ENCODE measurements around the gene GALNT16. TPM values are rescaled to one million over a fixed set of nuclear protein-coding genes. Genes with fewer than 3 reads are reported as not detected.

Gene GALNT16
- total and polyA plus RNA-seq, 2 of the 8 experiments (the other 6 are each of a cell fraction or from before 2014, with no cell fraction given): 5.4 to 6.3 TPM

DNA sequence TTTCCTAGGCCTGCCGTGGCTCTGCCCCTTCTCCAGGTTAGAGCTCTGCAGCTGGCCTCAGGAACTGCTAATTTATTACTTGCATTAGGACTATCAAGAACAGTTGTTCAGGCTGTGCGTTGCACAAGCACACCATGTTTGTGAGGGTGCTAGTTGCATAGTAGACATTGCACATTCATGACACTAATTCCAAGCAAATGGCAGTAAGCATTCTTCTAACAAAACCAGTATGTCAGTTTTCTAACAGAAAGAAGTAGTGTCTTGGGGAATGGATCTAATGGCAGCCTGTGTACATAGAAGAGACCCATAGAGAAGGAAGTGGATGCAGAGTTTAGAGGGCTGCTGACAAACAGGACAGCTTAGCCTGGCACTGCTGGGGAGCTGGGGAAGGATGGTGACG, 84.2 kb downstream of the GALNT16 start:
- no peak for TF ChIP-seq BRCA1 (IDR thresholded peaks at IDR 0.05; ENCODE audit: low read depth, low read length)
- TF ChIP-seq GTF2F1 (IDR thresholded peaks at IDR 0.05; ENCODE audit: borderline replicate concordance, low read depth, low read length): no peak
- TF ChIP-seq, protein P1, sequence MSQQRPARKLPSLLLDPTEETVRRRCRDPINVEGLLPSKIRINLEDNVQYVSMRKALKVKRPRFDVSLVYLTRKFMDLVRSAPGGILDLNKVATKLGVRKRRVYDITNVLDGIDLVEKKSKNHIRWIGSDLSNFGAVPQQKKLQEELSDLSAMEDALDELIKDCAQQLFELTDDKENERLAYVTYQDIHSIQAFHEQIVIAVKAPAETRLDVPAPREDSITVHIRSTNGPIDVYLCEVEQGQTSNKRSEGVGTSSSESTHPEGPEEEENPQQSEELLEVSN (IDR thresholded peaks at IDR 0.05): no peak
- no peak for TF ChIP-seq HDAC6 (IDR thresholded peaks at IDR 0.05; ENCODE audit: low read depth, low read length)
- Histone ChIP-seq H4K20me1 (replicated peaks in 1 of 2; ENCODE audit: control insufficient read depth in 1 of 2, insufficient read depth in 2 of 2, low read length in 2 of 2) (peaks cover 0 to 3% of the 10 kb centered on the region in 2 experiments), H3K4me2 (ENCODE audit: insufficient read depth in 1 of 2, low read depth in 2 of 2, low read length in 2 of 2) (no peak overlapping the region), H3K4ac (replicated peaks; ENCODE audit: insufficient read length, low read depth, low read length) (no peak overlapping the region), H3K9me3 (ENCODE audit: insufficient read depth in 2 of 2, low read depth in 1 of 2, low read length in 1 of 2) (no peaks in the 10 kb centered on the region), H3K79me1 (ENCODE audit: low read depth, low read length) (no peaks in the 10 kb centered on the region), H2AK5ac (ENCODE audit: low read depth, low read length) (no peak overlapping the region), H2BK5ac (ENCODE audit: low read depth, low read length) (no peak overlapping the region), H3K36me3 (ENCODE audit: control insufficient read depth in 2 of 4, insufficient read depth in 4 of 4, low read length in 3 of 4) (no peaks in the 10 kb centered on the region), H4K5ac (ENCODE audit: insufficient read length, low read depth, low read length) (no peak overlapping the region), H3K14ac (ENCODE audit: insufficient read length) (no peak overlapping the region), H3K79me2 (ENCODE audit: control insufficient read depth in 1 of 2, insufficient read depth in 2 of 2, low read length in 2 of 2) (no peaks in the 10 kb centered on the region), H3K27me3 (replicated peaks in 1 of 4; ENCODE audit: control insufficient read depth in 3 of 4, extremely low read depth in 1 of 4, insufficient read depth in 3 of 4, low read length in 3 of 4) (no peaks in the 10 kb centered on the region), H3K4me1 (replicated peaks in 1 of 4; ENCODE audit: control insufficient read depth in 3 of 4, insufficient read depth in 4 of 4, low read length in 3 of 4) (no peaks in the 10 kb centered on the region; a peak in 1 of 7 replicates), H4K91ac (replicated peaks; ENCODE audit: insufficient read length, low read length) (no peak overlapping the region), H3K9ac (replicated peaks in 1 of 4; ENCODE audit: extremely low read depth in 1 of 4, low read depth in 3 of 4, low read length in 3 of 4) (no peak overlapping the region), H2BK20ac (ENCODE audit: low read length) (no peak overlapping the region), H4K8ac (ENCODE audit: extremely low read depth, insufficient read depth, low read length) (no peak overlapping the region; the same call in 1 of the 2 replicates), H3K4me3 (ENCODE audit: extremely low read depth in 1 of 4, insufficient read depth in 2 of 4, low read depth in 3 of 4, low read length in 4 of 4) (no peak overlapping the region), H3K18ac (ENCODE audit: extremely low read depth, low read length) (no peak overlapping the region), H3K23ac (ENCODE audit: insufficient read length) (no peak overlapping the region), H2BK15ac (ENCODE audit: low read length) (no peak overlapping the region), H2AFZ (ENCODE audit: low read length) (no peak overlapping the region), H3K56ac (replicated peaks; ENCODE audit: insufficient read length, low read depth, low read length) (no peak overlapping the region), H3K23me2 (ENCODE audit: low read depth, low read length) (no peaks in the 10 kb centered on the region), H2BK120ac (replicated peaks; ENCODE audit: low read depth, low read length) (no peak overlapping the region), H2BK12ac (ENCODE audit: low read depth, low read length) (no peak overlapping the region), H3K27ac (ENCODE audit: low read depth, low read length) (no peak overlapping the region)
- ChIA-PET CTCF (ENCODE audit: partially characterized antibody) (interaction anchor here (0.6 to 10.1 kb wide), 13 partner anchors 11 to 103 kb away, joined by 3 to 140 read pairs (median 6); partner anchors contain the start of gene GALNT16), POLR2A (ENCODE audit: partially characterized antibody) (interaction anchor here (1.0 to 2.6 kb wide), 2 partner anchors 10 to 55 kb away, joined by 3 to 5 read pairs; partner anchors contain the start of gene SLC39A9)
- 89% methylated on average over 3 of the region's 3 CpGs; no CpG with 5 or more reads in 1 of the 2 experiments for WGBS, 2 experiments (ENCODE audit: extremely low coverage in 1 of 2, insufficient coverage in 1 of 2, insufficient read length in 1 of 2, insufficient replicate concordance in 2 of 2, low coverage in 1 of 2, low lambda C conversion rate in 2 of 2, missing lambda C conversion rate in 1 of 2)
- no peak for DNase-seq (ENCODE audit: low read depth in 1 of 2, low spot score in 2 of 2)
- FAIRE-seq: no peak

Measured in H1 (cell line).